Bone marrow (tissue), 2 donors: ENCODE data around the gene THOC7.
A peak's percentile ranks its signal among the peaks of the same experiment; 100 is the strongest.

ENCODE experiments used
- DNase-seq, 2 donors: peaks; one replicate each; lab custom pipeline; 2025; lab: John Stamatoyannopoulos, UW

THOC7 gene

DNA sequence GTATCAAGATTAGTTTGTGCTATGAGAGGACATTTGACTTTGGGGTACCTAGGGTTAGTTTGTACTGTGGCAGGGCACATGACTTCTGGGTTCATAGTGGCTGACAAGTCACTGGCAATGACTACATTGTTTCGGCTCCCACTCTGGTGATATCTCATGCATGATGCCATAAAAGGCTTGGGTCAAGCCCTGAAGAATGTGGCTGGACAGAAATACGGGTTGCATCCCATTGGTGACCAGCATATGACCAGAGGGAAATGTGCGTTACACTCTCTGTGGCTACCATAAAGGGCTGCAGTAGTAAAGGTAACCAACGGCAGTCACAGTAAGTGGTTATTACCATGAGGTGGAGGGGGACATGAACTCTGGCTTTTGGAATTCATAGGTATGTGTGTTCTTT, 18.4 kb downstream of the THOC7 start:
- DNase-seq: no peak

DNA sequence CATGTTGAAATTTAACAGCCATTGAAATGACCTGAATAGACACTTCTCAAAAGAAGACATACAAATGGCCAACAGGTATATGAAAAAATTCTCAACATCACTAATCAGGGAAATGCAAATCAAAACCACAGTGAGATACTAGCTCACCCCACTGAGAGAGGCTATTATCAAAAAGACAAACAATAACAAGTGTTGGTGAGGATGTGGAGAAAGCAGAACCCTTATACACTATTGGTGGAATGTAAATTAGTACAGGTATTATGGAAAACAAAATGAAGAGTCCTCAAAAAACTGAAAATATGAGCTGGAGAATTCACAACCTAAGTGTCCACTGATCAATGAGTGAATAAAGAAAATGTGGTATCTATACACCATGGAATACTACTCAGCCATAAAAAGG, 21.5 kb downstream of the THOC7 start:
- no peak for DNase-seq

DNA sequence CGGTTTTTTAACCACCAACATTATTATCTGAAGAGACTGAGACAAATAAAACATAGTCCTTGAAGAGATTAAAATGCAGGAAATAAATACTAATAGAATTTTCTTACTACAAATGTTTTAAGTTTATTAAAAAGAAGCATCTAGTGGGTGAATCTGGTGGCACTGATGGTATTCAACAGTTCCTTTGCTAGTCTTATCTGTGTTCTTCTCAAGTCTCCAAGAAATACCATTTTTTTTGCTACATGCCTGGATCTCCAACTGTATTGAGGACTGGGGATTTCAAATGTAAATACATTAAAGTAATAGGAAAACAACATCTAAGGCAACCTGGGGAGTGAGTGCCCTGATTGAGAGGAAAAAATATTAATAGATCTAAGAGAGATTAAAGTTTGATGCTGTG, 21.9 kb downstream of the THOC7 start:
- DNase-seq: no peak

DNA sequence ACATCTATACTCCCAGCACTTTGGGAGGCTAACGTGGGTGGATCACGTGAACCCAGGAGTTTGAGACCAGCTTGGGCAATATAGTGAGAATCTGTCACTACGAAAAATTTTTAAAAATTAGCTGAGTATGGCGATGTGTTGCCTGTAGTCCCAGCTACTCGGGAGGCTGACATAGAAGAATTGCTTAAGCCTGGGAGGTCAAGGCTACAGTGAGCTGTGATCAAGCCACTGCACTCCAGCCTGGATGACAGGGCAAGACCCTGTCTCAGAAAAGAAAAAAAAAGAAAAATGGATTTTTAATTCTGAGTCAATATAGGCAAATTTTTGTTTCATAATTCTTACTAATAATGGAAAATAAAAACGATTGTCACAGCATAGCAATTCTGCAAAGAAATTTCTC, 31.2 kb downstream of the THOC7 start:
- DNase-seq: no peak

DNA sequence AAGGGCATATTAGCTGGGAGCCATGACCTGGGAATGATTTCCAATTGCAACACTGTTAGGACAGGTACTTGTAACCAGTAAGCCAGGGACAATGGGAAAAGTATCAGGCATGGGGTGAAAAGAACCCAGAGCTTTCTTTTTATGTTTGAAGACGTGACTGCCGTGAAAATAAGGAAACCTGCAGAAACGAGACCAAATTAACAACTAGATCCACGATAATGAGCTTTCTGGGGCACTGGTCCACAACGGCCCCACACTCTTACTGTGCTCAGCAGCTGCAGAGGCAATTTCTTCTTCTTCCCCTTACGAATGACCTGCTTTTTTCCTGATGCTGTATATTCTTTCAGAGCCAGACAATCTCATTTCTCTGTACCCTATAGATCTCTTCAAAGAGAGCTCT, 33.1 kb downstream of the THOC7 start:
- no peak for DNase-seq

DNA sequence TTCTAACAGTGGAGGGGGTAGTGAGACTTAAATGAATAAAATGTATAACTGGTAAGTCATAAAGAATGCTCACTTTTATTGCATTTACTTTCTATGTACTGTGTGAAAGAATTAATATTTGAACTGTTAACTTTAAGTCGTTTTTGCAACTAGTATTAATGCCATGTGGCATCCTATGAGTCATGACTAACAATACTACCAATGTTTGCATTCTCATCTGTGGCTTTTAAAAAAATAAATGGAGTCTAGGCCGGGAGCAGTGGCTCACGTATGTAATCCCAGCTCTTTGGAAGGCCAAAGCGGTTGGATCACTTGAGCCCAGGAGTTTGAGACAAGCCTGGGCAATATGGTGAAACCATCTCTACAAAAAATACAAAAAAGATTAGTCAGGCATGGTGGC, 39.3 kb downstream of the THOC7 start:
- DNase-seq: no peak

DNA sequence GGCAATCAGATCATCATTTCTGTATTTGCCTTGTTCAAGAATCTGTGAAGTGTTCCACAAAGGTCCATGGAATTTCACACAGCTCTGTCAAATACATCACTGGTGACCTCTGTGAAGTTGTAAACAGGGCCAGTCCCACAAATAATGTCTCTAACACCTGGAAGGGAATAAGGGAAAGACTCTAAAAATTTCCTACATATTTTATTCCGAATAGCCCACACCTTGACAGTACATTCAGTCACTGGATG, 44.5 kb downstream of the THOC7 start, which contains the start of gene C3orf49:
Gene C3orf49, plus strand, starts transcription at position 149 of the 248 bp plus-strand sequence. CDS start 173 bp downstream, outside the sequence.
- DNase-seq: no peak

DNA sequence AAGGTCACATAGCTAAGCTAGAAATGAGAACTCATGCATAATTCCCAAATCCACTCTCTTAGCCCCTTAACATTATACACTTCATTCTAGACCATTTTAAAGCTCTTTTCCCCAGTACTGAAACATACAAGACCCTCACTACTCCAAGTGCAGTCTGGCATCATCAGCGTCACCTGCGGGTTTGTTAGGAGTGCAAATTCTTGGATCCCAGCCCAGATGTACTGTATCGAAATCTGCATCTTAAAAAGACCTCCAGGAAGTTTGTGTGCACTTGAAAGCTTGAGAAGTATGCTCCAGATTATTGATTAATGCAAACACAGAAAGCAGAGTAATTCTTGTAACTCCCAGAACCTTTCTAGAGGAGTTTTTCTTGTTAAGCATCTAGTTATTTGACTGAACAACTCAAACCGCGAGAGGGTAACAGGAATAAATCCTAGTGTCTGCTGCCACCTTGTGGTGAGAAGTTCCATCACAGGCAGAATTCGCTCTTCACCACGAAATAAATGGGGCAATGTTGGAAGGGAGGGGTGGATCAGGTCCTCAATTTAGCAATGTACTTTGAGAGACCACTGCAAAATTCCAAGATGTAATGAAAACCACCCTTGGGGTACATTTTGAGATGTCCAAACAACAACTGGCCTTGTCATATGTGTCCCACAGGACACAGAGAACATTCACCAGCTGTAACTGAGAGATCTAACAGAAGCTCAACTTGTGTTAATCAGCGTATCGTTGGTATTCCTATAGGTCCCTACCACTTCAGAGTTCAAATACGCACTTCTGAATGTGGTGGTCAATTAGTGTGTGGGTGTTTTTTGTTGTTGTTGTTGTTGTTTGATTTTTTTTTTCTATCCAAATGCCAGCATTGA, 45.1 kb downstream of the THOC7 start:
- DNase-seq: peak; percentile 10 to 56

DNA sequence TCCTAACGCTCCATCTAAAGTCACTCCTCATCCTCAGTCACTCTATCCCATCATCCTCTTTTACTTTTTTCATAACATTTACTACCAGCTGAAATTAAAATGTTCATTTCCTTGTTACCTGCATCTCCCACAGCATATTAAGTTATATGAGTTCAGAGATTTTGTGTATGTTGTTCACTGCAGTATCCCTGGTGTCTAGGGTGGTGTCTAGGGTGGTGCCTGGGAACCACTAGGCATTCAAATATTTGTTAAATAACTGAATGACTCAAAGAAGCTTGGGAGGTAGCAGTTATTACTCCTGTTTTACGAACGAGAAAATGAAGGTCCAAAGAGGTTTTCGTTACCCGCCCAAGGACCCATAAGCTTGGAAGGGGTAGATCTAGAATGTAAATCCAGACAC, 46.4 kb downstream of the THOC7 start:
- DNase-seq: no peak

DNA sequence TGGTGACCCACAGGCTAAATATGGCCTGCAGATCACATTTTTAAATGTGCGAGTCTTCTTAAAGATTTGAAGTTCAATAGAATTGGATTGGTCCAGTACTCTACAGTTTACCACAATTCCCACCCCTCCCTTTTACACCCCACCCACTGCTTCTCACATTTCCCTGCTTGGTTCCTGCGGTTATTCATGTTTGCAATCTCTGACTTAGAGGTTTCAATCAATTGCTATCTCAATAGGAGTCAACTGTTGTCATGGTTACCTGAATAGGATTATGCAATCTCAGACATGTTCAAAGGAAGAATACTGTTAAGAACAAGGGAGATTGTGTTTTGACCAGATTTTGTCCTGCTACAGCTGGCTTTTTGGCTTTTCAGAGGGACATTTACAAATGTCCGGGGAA, 49.4 kb downstream of the THOC7 start:
- no peak for DNase-seq

DNA sequence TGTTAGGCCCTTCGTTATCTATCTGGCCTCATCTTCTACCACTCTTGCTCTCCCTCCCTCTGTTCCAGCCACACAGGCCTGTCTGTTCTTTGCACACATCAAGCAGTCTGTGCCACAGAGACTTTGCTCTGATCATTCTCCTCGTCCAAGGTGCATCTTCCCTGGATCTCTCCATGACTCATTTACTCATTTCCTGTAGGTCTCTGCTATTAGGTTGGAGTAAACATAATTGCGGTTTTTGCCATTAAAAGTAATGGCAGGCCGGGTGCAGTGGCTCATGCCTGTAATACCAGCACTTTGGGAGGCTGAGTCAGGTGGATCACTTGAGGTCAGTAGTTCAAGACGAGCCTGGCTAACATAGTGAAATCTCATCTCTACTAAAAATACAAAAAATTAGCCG, 54.0 kb downstream of the THOC7 start:
- DNase-seq: no peak

DNA sequence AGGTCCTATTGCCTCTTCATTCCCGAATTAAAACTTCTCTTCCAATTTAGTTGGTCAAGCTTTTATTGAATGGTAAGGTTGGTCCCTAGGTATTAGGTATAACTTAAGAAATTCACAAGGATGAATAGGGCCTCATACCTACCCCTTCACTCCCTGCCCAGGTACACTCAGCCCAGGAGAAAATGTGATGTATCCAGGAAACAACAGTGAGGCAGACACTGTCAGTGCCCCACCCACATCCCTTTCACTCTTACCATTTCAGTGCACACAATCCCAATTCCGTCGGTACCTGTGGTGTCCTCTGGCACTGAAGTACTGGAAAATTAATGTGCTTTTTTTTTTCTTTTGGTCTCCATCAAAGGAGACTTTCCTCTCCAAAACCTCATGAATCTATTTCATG, 55.0 kb downstream of the THOC7 start:
- no peak for DNase-seq

DNA sequence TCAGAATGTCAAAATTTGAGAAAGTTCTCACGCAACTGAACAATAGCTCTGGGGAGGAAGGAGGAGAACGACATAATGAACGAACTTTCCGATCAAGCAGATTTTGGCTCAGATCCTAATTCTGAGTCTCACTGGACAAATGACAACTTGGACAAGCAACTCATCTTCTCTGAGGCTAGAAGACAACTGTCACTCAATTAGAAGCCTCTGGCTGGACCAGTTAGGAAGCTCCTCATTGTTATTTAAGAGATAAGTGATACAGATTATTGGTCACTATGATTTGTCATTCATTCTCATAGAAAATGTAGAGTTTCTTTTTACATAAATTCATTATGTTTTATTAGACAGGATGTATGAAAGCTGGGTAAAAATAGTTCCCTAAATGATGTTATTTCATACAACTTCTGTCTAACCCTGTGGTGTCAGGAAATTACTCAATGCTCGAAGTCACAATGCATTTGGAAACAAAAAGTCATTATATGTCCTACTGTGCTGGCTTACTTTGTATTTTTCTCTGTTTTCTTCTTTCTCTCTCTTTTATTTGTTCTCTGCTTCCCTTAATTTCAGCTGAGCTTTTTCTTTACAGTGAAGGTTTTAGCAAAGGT, 55.5 kb downstream of the THOC7 start:
- DNase-seq: peak in 1 of 2 donors; percentile 18

DNA sequence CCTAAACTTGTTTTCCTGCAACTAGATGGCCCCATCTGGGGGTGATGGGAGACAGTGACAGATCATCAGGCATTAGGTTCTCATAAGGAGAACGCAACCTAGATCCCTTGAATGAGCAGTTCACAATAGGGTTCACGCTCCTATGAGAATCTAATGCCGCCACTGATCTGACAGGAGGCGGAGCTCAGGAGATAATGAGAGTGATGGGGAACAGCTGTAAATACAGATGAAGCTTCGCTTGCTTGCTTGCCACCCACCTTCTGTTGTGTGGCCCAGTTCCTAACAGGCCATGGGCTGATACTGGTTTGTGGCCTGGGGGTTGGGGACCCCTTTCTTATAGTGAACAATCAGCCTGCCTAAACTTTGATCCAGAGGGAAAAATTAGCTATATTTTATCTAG, 59.7 kb downstream of the THOC7 start:
- no peak for DNase-seq

DNA sequence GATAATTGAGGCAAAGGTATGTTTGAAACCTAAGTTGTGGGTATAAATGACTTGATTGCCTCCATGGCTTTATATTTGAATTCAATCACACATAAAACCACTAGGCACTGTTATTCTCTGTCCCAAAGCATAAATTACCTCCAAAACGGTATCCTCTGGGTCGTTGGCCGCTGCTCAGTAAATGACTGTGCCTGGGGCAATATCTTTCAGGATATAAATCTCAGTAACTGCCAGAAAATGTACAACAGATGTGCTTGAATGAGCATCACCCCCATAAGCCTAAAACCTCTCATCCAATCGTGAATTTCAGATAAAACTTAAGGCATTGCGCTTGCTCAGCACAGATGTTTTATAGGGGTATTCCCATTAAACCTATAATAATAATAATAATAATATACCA, 63.5 kb downstream of the THOC7 start:
- no peak for DNase-seq

DNA sequence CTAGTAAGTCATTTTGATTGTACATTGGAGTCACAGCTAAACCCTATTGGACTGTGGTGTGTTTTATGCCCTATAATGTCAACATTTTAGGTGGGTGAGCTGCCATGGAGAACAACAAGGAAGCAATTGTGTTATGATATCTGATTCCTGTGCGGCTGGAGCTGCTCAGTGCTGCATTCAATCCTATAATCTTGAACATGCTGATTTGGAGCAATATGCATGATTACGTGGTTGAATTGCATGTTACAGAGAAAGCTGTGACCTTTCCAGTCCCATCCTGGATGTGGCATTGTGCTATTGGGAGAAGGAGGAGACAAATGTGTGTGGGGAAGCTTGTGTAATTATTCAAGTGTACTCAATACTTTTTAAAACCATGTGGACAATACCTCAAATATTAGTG, 64.7 kb downstream of the THOC7 start:
- DNase-seq: no peak

DNA sequence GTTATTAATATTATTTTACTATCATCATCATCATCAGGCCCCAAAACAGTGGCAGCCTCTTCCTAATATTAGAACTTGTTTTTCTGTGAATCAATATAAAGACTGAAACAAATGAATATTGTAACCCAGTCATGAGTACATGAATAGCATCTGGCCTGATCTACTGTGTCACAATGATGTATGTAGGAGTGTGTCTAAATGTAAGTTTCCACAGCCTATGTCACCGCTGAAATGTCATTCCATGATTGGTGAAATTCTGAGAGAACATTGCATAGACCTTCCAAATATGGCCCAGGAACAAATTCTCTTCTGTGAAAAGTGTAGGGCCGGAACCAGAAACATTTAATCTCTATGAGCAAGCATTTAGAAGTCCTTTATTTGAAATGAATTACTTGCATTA, 65.1 kb downstream of the THOC7 start:
- no peak for DNase-seq

DNA sequence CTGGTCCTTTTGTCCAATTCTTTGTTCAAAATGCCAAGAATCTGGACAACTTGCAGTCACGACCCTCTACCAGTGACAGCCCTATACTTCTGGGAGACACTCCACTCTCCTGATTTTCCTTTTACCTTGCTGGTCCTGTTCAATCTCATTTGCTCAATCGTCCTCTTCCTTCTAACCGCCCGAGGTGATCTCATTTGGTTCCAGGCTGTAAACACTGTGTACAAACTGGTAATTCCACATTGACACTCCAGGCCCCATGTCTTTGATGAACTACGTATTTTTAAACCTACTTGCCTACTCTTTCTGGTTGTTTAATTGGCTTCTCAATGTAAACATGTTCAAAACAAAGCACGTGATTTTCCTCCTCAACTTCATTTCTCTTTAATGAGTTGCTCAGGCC, 68.2 kb downstream of the THOC7 start:
- no peak for DNase-seq

DNA sequence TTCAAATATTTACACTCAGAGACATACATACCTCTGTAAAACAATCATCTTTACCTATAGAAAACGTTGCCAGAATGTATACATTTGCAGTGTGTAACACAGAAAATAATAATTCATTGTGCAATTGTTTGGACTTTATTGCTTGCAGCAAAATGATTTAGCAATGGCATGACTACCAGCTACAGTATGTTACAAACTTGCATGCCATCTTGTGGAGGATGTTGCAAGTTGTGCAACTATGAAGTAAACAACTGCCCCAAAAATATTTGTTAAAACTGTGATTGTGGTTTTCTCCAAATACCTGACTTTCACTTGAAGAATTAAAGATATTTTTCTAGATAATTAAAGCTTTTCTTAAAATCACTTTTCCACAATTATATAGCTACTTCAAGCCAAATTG, 71.6 kb downstream of the THOC7 start:
- DNase-seq: no peak
